Measurements from ENCODE around the gene SYVN1.

Gene SYVN1

DNA sequence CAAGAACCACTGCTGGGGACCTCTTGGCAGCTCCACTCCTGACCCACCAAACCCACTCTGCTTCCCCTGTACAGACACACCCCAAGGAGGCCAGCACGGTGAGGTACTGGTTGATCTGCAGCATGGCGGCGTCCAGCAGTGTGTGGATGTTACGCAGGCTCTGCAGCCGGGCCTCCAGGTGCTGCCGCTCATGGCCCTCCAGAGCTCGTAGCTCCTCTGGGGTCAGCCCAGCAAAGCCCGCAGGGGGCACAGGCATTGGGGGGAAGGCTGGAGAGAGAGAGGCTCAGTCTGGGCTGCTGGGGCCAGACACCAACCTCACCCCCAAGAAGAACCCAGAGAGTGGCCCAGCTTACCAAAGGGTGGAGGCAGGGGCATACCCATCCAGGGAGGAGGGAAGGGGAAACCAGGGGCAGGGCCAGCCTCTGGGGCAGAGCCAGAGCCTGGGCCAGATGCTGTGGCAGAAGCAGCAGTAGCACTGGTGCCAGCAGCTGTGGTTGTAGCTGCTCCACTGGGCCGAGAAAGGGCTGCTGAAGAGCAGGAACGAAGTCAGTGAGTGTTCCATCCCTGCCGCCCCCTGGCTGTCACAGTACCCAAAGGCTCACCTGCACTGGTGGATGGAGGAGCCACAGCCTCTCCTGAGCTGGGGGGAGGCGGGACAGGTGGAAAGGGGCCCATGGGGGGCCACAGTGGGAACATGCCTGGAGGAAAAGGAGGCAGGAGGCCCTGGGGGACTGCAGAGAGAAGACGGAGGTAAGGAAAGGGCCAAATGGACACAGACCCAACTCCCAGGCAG is 4.5 kb downstream of the SYVN1 start:
- peaks cover 57% of the 10 kb centered on the region for H3K36me3 ChIP-seq (ENCODE audit: insufficient read depth, low read length)
- no peak overlapping the region for H2AFZ ChIP-seq (ENCODE audit: low read length)
- H3K4me2 ChIP-seq (ENCODE audit: low read depth, low read length, poor library complexity, severe bottlenecking), result no peak overlapping the region
- H3F3A ChIP-seq (ENCODE audit: low read depth), result no peaks in the 10 kb centered on the region
- TF ChIP-seq, protein P1, sequence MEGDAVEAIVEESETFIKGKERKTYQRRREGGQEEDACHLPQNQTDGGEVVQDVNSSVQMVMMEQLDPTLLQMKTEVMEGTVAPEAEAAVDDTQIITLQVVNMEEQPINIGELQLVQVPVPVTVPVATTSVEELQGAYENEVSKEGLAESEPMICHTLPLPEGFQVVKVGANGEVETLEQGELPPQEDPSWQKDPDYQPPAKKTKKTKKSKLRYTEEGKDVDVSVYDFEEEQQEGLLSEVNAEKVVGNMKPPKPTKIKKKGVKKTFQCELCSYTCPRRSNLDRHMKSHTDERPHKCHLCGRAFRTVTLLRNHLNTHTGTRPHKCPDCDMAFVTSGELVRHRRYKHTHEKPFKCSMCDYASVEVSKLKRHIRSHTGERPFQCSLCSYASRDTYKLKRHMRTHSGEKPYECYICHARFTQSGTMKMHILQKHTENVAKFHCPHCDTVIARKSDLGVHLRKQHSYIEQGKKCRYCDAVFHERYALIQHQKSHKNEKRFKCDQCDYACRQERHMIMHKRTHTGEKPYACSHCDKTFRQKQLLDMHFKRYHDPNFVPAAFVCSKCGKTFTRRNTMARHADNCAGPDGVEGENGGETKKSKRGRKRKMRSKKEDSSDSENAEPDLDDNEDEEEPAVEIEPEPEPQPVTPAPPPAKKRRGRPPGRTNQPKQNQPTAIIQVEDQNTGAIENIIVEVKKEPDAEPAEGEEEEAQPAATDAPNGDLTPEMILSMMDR (conservative IDR thresholded peaks at IDR 0.05; ENCODE audit: low read length), result no peak
- H3K4me1 ChIP-seq (ENCODE audit: insufficient read depth, low read length, poor library complexity, severe bottlenecking), result peaks cover 17% of the 10 kb centered on the region
- no peaks in the 10 kb centered on the region for H3K27me3 ChIP-seq (ENCODE audit: insufficient read depth, low read length, poor library complexity, severe bottlenecking)
- H3K79me2 ChIP-seq (ENCODE audit: insufficient read depth, low read length), result peaks cover 32% of the 10 kb centered on the region
- no peak overlapping the region for H3K4me3 ChIP-seq (ENCODE audit: low read length, poor library complexity, severe bottlenecking)
- H3K9me3 ChIP-seq (ENCODE audit: insufficient read depth, low read depth, low read length), result no peaks in the 10 kb centered on the region
- no peaks in the 10 kb centered on the region for H3K9me2 ChIP-seq (replicated peaks; ENCODE audit: low read depth, low read length)
- no peak overlapping the region for H3K9ac ChIP-seq (ENCODE audit: low read depth, low read length, poor library complexity, severe bottlenecking)
- H4K20me1 ChIP-seq (ENCODE audit: insufficient read depth, low read length, poor library complexity, severe bottlenecking), result peaks cover 21% of the 10 kb centered on the region

DNA sequence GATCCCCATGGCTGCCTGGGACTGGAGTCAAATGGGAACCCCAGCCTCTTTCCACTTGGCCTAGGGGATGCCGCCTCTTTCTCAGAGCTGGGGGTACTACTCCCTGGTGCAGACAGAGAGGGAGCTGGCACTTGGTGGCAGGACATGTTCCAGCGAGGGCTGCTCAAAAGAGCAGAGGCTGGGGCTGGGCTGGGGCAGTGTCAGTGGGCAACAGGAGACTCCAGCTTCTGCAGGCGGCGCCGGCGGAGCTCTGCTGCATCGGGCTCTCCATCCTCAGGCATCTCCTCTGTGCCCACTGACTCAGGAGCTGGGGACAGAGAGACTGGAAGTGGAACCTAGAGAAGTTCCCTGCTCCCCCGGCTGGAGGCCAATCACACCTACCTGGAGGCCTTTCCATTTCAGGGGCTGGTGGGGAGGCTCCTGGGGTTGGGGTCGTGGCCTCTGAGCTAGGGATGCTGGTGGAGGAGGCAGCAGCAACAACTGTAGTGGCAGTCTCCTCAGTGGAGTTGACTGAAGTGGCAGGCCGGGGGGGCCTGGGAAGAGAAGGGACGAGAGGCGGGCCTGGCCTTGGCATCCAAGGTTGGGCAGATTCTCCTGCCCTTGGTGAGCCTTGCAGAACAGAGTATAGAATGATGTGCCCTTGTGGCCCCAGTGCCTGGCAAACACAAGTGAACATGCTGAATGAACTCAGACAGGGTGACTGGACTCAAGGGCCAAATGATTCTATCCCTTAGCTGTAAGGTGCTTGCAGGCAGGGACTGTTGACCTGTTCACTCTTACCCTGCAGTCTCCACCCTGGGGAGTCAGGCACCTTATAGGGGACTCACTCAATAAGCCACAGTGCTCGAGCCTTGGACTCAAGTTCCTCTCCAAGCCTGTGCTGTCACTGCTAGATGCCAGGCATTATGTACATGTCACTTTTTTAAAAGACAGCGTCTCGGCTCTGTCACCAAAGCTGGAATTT is 5.9 kb downstream of the SYVN1 start:
- Histone ChIP-seq H2AFZ (ENCODE audit: low read length) (no peak overlapping the region), H3K4me3 (ENCODE audit: low read length, poor library complexity, severe bottlenecking) (no peak overlapping the region), H3K9me3 (ENCODE audit: insufficient read depth, low read depth, low read length) (no peaks in the 10 kb centered on the region), H3K79me2 (ENCODE audit: insufficient read depth, low read length) (peaks cover 36% of the 10 kb centered on the region), H3K36me3 (ENCODE audit: insufficient read depth, low read length) (peaks cover 57% of the 10 kb centered on the region), H3F3A (ENCODE audit: low read depth) (no peaks in the 10 kb centered on the region), H3K27me3 (ENCODE audit: insufficient read depth, low read length, poor library complexity, severe bottlenecking) (no peaks in the 10 kb centered on the region), H3K9me2 (replicated peaks; ENCODE audit: low read depth, low read length) (no peaks in the 10 kb centered on the region), H4K20me1 (ENCODE audit: insufficient read depth, low read length, poor library complexity, severe bottlenecking) (peaks cover 14% of the 10 kb centered on the region), H3K4me1 (ENCODE audit: insufficient read depth, low read length, poor library complexity, severe bottlenecking) (peaks cover 18% of the 10 kb centered on the region), H3K4me2 (ENCODE audit: low read depth, low read length, poor library complexity, severe bottlenecking) (no peak overlapping the region), H3K9ac (ENCODE audit: low read depth, low read length, poor library complexity, severe bottlenecking) (no peak overlapping the region)
- TF ChIP-seq, protein P1 (conservative IDR thresholded peaks at IDR 0.05; ENCODE audit: low read length), result no peak
- TF ChIP-seq EZH2phosphoT487 (IDR thresholded peaks at IDR 0.05; ENCODE audit: borderline replicate concordance), result no peak

DNA sequence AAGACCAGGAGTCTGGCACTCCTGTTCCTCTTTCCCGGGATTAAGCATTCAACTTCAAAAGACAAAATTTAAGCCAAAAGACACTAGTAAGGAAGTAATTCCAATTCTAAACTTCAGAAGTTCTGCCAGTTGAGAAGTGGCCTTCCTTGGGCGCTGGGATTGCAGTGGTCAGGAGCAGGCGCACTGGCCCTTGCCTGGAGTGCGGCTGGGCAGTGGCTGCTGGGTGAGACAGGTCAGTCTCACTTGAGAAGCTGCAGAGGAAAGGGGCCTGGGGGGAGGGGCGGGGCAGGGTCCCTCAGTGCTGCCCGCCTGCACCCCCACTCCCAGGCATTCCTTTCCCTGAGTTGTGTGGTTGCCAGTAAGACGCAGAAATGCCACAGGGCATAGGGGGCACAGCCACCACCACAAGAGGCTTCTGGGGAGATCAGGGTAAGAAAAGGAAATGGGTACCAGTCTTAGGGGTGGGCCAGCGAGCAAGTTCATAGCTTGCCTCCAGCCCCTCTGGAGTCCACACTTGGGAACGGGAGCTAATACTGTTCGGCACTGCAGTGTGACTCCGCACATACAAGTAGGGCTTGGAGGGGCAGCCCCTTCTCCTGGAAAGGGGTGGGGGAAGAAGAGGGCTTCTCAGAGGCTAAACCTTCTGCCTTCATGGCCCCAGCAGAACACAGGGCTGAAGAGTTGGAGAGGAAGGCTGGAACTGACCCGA is 6.7 kb downstream of the SYVN1 start:
- Histone ChIP-seq H3K4me2 (ENCODE audit: low read depth, low read length, poor library complexity, severe bottlenecking) (no peak overlapping the region), H3F3A (ENCODE audit: low read depth) (no peaks in the 10 kb centered on the region), H3K4me3 (ENCODE audit: low read length, poor library complexity, severe bottlenecking) (no peak overlapping the region), H3K79me2 (ENCODE audit: insufficient read depth, low read length) (peaks cover 36% of the 10 kb centered on the region), H3K4me1 (ENCODE audit: insufficient read depth, low read length, poor library complexity, severe bottlenecking) (peaks cover 14% of the 10 kb centered on the region), H3K9me2 (replicated peaks; ENCODE audit: low read depth, low read length) (no peaks in the 10 kb centered on the region), H4K20me1 (ENCODE audit: insufficient read depth, low read length, poor library complexity, severe bottlenecking) (peaks cover 6% of the 10 kb centered on the region), H2AFZ (ENCODE audit: low read length) (no peak overlapping the region), H3K36me3 (ENCODE audit: insufficient read depth, low read length) (peaks cover 57% of the 10 kb centered on the region), H3K9me3 (ENCODE audit: insufficient read depth, low read depth, low read length) (no peaks in the 10 kb centered on the region), H3K27me3 (ENCODE audit: insufficient read depth, low read length, poor library complexity, severe bottlenecking) (no peaks in the 10 kb centered on the region), H3K9ac (ENCODE audit: low read depth, low read length, poor library complexity, severe bottlenecking) (no peak overlapping the region)
- TF ChIP-seq EZH2phosphoT487 (IDR thresholded peaks at IDR 0.05; ENCODE audit: borderline replicate concordance), result no peak
- TF ChIP-seq, protein P1 (conservative IDR thresholded peaks at IDR 0.05; ENCODE audit: low read length), result no peak

All from Loucy (cell line).